ENCODE results near the gene MZT2B. TPM values are rescaled to one million over a fixed set of nuclear protein-coding genes. Genes with fewer than 3 reads are reported as not detected.
"Not testable (repeated sequence)": the region's sequence is repeated elsewhere in the genome, so short reads cannot be mapped to it uniquely, and the experiment has no call there.

Gene MZT2B, protein sequence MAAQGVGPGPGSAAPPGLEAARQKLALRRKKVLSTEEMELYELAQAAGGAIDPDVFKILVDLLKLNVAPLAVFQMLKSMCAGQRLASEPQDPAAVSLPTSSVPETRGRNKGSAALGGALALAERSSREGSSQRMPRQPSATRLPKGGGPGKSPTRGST
- total RNA-seq (203 TPM), polyA plus RNA-seq (ENCODE audit: insufficient read depth in 1 of 8, insufficient read length in 8 of 8, low replicate concordance in 1 of 8) (100 to 1,000 TPM; 126 to 169 (median 152) TPM)
- long read RNA-seq, donor 1, transcript MZT2B-201 (3 exons, 933 nt) = major isoform, 56 of 67 reads
- long read RNA-seq, donor 1, transcript MZT2B-206 (2 exons, 480 nt) = minor isoform, 6 of 67 reads
- long read RNA-seq, donor 1, partial matches to known transcripts = 0 of 67 reads
- long read RNA-seq, donor 1, other reads (novel, unspliced or antisense) = 0 of 67 reads
- long read RNA-seq, donor 2, transcript MZT2B-201 (3 exons, 933 nt) = major isoform, 10 of 14 reads
- long read RNA-seq, donor 2, partial matches to known transcripts = 0 of 14 reads
- long read RNA-seq, donor 2, other reads (novel, unspliced or antisense) = 0 of 14 reads
- long read RNA-seq, donor 3, transcript MZT2B-206 (2 exons, 480 nt) = minor isoform, 8 of 99 reads
- long read RNA-seq, donor 3, transcript MZT2B-201 (3 exons, 933 nt) = major isoform, 83 of 99 reads
- long read RNA-seq, donor 3, partial matches to known transcripts = 0 of 99 reads
- long read RNA-seq, donor 3, other reads (novel, unspliced or antisense) = 0 of 99 reads
- long read RNA-seq, donor 4, transcript MZT2B-206 (2 exons, 480 nt) = minor isoform, 9 of 117 reads
- long read RNA-seq, donor 4, transcript MZT2B-201 (3 exons, 933 nt) = major isoform, 99 of 117 reads
- long read RNA-seq, donor 4, partial matches to known transcripts = 0 of 117 reads
- long read RNA-seq, donor 4, other reads (novel, unspliced or antisense) = 0 of 117 reads
- long read RNA-seq, donor 5, transcript MZT2B-203 (3 exons, 455 nt) = minor isoform, 10 of 347 reads
- long read RNA-seq, donor 5, transcript MZT2B-204 (2 exons, 401 nt) = minor isoform, 17 of 347 reads
- long read RNA-seq, donor 5, transcript MZT2B-201 (3 exons, 933 nt) = major isoform, 285 of 347 reads
- long read RNA-seq, donor 5, transcript MZT2B-206 (2 exons, 480 nt) = minor isoform, 21 of 347 reads
- long read RNA-seq, donor 5, partial matches to known transcripts = 0 of 347 reads
- long read RNA-seq, donor 5, other reads (novel, unspliced or antisense) = 5 of 347 reads
- long read RNA-seq, donor 6, transcript MZT2B-203 (3 exons, 455 nt) = minor isoform, 8 of 339 reads
- long read RNA-seq, donor 6, transcript MZT2B-201 (3 exons, 933 nt) = major isoform, 257 of 339 reads
- long read RNA-seq, donor 6, transcript MZT2B-206 (2 exons, 480 nt) = minor isoform, 23 of 339 reads
- long read RNA-seq, donor 6, transcript MZT2B-202 (4 exons, 769 nt) = minor isoform, 9 of 339 reads
- long read RNA-seq, donor 6, partial matches to known transcripts = 20 of 339 reads
- long read RNA-seq, donor 6, other reads (novel, unspliced or antisense) = 6 of 339 reads
- long read RNA-seq, donor 7, transcript MZT2B-201 (3 exons, 933 nt) = major isoform, 166 of 198 reads
- long read RNA-seq, donor 7, transcript MZT2B-204 (2 exons, 401 nt) = minor isoform, 6 of 198 reads
- long read RNA-seq, donor 7, transcript MZT2B-205 (3 exons, 435 nt) = minor isoform, 6 of 198 reads
- long read RNA-seq, donor 7, transcript MZT2B-206 (2 exons, 480 nt) = minor isoform, 11 of 198 reads
- long read RNA-seq, donor 7, partial matches to known transcripts = 0 of 198 reads
- long read RNA-seq, donor 7, other reads (novel, unspliced or antisense) = 0 of 198 reads
- long read RNA-seq, donor 8, transcript MZT2B-207 (2 exons, 583 nt) = minor isoform, 9 of 163 reads
- long read RNA-seq, donor 8, transcript MZT2B-206 (2 exons, 480 nt) = minor isoform, 10 of 163 reads
- long read RNA-seq, donor 8, transcript MZT2B-201 (3 exons, 933 nt) = major isoform, 115 of 163 reads
- long read RNA-seq, donor 8, partial matches to known transcripts = 23 of 163 reads
- long read RNA-seq, donor 8, other reads (novel, unspliced or antisense) = 0 of 163 reads
- long read RNA-seq, donor 9, transcript MZT2B-201 (3 exons, 933 nt) = major isoform, 88 of 122 reads
- long read RNA-seq, donor 9, transcript MZT2B-204 (2 exons, 401 nt) = minor isoform, 5 of 122 reads
- long read RNA-seq, donor 9, transcript MZT2B-206 (2 exons, 480 nt) = minor isoform, 14 of 122 reads
- long read RNA-seq, donor 9, partial matches to known transcripts = 8 of 122 reads
- long read RNA-seq, donor 9, other reads (novel, unspliced or antisense) = 0 of 122 reads
- long read RNA-seq, donor 10, transcript MZT2B-204 (2 exons, 401 nt) = minor isoform, 7 of 198 reads
- long read RNA-seq, donor 10, transcript MZT2B-206 (2 exons, 480 nt) = minor isoform, 9 of 198 reads
- long read RNA-seq, donor 10, transcript MZT2B-201 (3 exons, 933 nt) = major isoform, 167 of 198 reads
- long read RNA-seq, donor 10, transcript MZT2B-207 (2 exons, 583 nt) = minor isoform, 7 of 198 reads
- long read RNA-seq, donor 10, partial matches to known transcripts = 0 of 198 reads
- long read RNA-seq, donor 10, other reads (novel, unspliced or antisense) = 0 of 198 reads
- long read RNA-seq, donor 11, transcript MZT2B-201 (3 exons, 933 nt) = major isoform, 120 of 157 reads
- long read RNA-seq, donor 11, transcript MZT2B-206 (2 exons, 480 nt) = minor isoform, 13 of 157 reads
- long read RNA-seq, donor 11, partial matches to known transcripts = 10 of 157 reads
- long read RNA-seq, donor 11, other reads (novel, unspliced or antisense) = 0 of 157 reads

GRCh38 chr2:130181880-130182682 lies at the start of gene MZT2B:
TSS of gene MZT2B (plus strand) at chr2:130182262. CDS start at chr2:130182283, 21 bp downstream.
- H3K27ac ChIP-seq (ENCODE audit: low read length) = peak within 1 kb of the TSS; percentile 90
- peaks cover 13% of the 10 kb centered on the region for H3K36me3 ChIP-seq (ENCODE audit: control insufficient read depth, insufficient read depth, low read length)
- DNase-seq = peak; percentile 93
- peak within 1 kb of the TSS; percentile 89 for H3K4me3 ChIP-seq (ENCODE audit: low read length)
- H3K9me3 ChIP-seq (replicated peaks; ENCODE audit: control insufficient read depth, low read depth, low read length); H3K27me3 ChIP-seq (ENCODE audit: control insufficient read depth, insufficient read depth, low read length): not testable (repeated sequence)
- WGBS (ENCODE audit: insufficient coverage) = under 1% methylated on average over 68 of the region's 86 CpGs
- H3K4me1 ChIP-seq (ENCODE audit: control insufficient read depth, insufficient read depth, low read length) = peaks cover 13% of the 10 kb centered on the region

GRCh38 chr2:130135692-130136541 lies 46.1 kb upstream of the MZT2B start:
- Histone ChIP-seq H3K36me3 (ENCODE audit: control insufficient read depth, insufficient read depth, low read length) (no peaks in the 10 kb centered on the region), H3K4me1 (ENCODE audit: control insufficient read depth, insufficient read depth, low read length) (no peaks in the 10 kb centered on the region), H3K27me3 (ENCODE audit: control insufficient read depth, insufficient read depth, low read length) (no peaks in the 10 kb centered on the region), H3K9me3 (replicated peaks; ENCODE audit: control insufficient read depth, low read depth, low read length) (no peaks in the 10 kb centered on the region), H3K27ac (ENCODE audit: low read length) (no peak overlapping the region), H3K4me3 (ENCODE audit: low read length) (no peak overlapping the region)
- no peak for DNase-seq
- 88% methylated on average over 11 of the region's 15 CpGs for WGBS (ENCODE audit: insufficient coverage)

DNA sequence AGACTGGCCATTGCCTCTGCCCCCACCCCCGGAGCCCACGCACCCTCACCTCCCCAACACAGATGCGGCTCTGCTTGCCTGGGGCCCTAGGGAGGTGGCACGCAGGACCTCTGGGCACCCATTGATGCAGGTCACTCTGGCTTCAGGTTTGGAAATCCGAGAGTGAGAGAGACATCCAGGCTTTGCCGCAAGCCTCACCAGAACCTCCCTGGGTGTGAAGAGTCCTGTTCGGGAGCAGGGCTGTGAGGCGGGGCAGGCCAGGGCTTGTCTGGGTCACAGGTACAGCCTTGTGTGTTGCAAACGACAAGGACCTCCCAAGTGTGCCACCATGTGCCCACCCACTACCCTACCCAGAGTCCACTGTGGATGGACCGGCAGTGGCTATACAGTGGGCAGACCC lies 45.5 kb upstream of the MZT2B start:
- H3K27ac ChIP-seq (ENCODE audit: low read length); H3K9me3 ChIP-seq (replicated peaks; ENCODE audit: control insufficient read depth, low read depth, low read length); H3K4me1 ChIP-seq (ENCODE audit: control insufficient read depth, insufficient read depth, low read length); H3K27me3 ChIP-seq (ENCODE audit: control insufficient read depth, insufficient read depth, low read length); H3K4me3 ChIP-seq (ENCODE audit: low read length); H3K36me3 ChIP-seq (ENCODE audit: control insufficient read depth, insufficient read depth, low read length); DNase-seq: not testable (repeated sequence)
- 84% methylated on average over 4 of the region's 10 CpGs for WGBS (ENCODE audit: insufficient coverage)

- not testable (repeated sequence) for DNase-seq; H3K36me3 ChIP-seq (ENCODE audit: control insufficient read depth, insufficient read depth, low read length); H3K4me1 ChIP-seq (ENCODE audit: control insufficient read depth, insufficient read depth, low read length); H3K27ac ChIP-seq (ENCODE audit: low read length); H3K4me3 ChIP-seq (ENCODE audit: low read length); H3K9me3 ChIP-seq (replicated peaks; ENCODE audit: control insufficient read depth, low read depth, low read length); H3K27me3 ChIP-seq (ENCODE audit: control insufficient read depth, insufficient read depth, low read length)
- 79% methylated on average over 3 of the region's 5 CpGs for WGBS (ENCODE audit: insufficient coverage)
These were observed 44.9 kb upstream of the MZT2B start for GRCh38 chr2:130137118-130137517.

- H3K9me3 ChIP-seq (replicated peaks; ENCODE audit: control insufficient read depth, low read depth, low read length); H3K36me3 ChIP-seq (ENCODE audit: control insufficient read depth, insufficient read depth, low read length); H3K27ac ChIP-seq (ENCODE audit: low read length); H3K4me1 ChIP-seq (ENCODE audit: control insufficient read depth, insufficient read depth, low read length); DNase-seq; H3K27me3 ChIP-seq (ENCODE audit: control insufficient read depth, insufficient read depth, low read length); H3K4me3 ChIP-seq (ENCODE audit: low read length): not testable (repeated sequence)
- WGBS (ENCODE audit: insufficient coverage) = no CpG with 5 or more reads among the region's 13 CpGs
These were observed 43.7 kb upstream of the MZT2B start for GRCh38 chr2:130138326-130138725.

- not testable (repeated sequence) for H3K9me3 ChIP-seq (replicated peaks; ENCODE audit: control insufficient read depth, low read depth, low read length); DNase-seq; H3K4me3 ChIP-seq (ENCODE audit: low read length); H3K4me1 ChIP-seq (ENCODE audit: control insufficient read depth, insufficient read depth, low read length); H3K27me3 ChIP-seq (ENCODE audit: control insufficient read depth, insufficient read depth, low read length); H3K36me3 ChIP-seq (ENCODE audit: control insufficient read depth, insufficient read depth, low read length); H3K27ac ChIP-seq (ENCODE audit: low read length)
- WGBS (ENCODE audit: insufficient coverage) = 93% methylated on average over 8 of the region's 15 CpGs
These were observed 43.2 kb upstream of the MZT2B start for GRCh38 chr2:130138841-130139251.
